Epithelial cell of proximal tubule (primary cell): Measurements from ENCODE around the gene VMAC. TPM values are rescaled to one million over a fixed set of nuclear protein-coding genes. Genes with fewer than 3 reads are reported as not detected.

Experiments used
- DNase-seq: peaks from one replicate; pipeline ENCODE4 v3.0.0-alpha.2; 2011; ENCODE audit warnings: low read depth
- H3K4me3 ChIP-seq: 2 replicates; pipeline ENCODE4 v1.5.1; 2011; ENCODE audit warnings: low read depth, mild to moderate bottlenecking, low read length
- total RNA-seq: library from RNA; depleted of rRNA; stranded (reverse); fragments of >200 nt; gene quantifications from 2 replicates; pipeline ENCODE4 v1.2.3, GENCODE V29; 2015
- TF ChIP-seq, protein P1 (sequence below): conservative IDR thresholded peaks from 2 replicates; pipeline ENCODE4 v1.5.1; 2012; ENCODE audit warnings: low read depth, mild to moderate bottlenecking, low read length

Gene VMAC
- total RNA-seq, 1 donor from 2014 or later, result 2.2 TPM

GRCh38 chr19:5925830-5926427 is 21.3 kb downstream of the VMAC start:
- no peak for DNase-seq
- no peak overlapping the region for H3K4me3 ChIP-seq
- TF ChIP-seq, protein P1, sequence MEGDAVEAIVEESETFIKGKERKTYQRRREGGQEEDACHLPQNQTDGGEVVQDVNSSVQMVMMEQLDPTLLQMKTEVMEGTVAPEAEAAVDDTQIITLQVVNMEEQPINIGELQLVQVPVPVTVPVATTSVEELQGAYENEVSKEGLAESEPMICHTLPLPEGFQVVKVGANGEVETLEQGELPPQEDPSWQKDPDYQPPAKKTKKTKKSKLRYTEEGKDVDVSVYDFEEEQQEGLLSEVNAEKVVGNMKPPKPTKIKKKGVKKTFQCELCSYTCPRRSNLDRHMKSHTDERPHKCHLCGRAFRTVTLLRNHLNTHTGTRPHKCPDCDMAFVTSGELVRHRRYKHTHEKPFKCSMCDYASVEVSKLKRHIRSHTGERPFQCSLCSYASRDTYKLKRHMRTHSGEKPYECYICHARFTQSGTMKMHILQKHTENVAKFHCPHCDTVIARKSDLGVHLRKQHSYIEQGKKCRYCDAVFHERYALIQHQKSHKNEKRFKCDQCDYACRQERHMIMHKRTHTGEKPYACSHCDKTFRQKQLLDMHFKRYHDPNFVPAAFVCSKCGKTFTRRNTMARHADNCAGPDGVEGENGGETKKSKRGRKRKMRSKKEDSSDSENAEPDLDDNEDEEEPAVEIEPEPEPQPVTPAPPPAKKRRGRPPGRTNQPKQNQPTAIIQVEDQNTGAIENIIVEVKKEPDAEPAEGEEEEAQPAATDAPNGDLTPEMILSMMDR, result no peak

GRCh38 chr19:5926641-5927440 is 22.2 kb downstream of the VMAC start:
- DNase-seq, result no peak
- TF ChIP-seq, protein P1, result no peak
- H3K4me3 ChIP-seq, result no peak overlapping the region

DNA sequence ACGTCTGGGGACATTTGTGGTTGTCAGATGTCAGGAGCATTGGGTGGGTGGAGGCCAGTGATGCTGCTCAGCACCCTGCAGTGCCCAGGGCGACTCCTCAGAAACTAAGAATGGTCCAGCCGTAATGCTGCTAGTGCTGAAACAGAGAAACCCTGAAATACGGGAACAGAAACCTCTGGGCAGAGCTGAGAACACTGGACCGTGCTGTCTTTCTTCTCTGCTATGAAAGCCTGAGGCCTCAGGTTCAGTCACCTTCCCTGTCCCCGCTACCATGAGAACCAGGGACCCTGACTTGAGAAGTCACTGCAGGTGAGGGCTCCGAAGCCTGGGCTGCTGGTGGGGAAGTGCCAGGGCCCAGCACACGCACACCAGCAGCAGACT is 22.8 kb downstream of the VMAC start:
- no peak for DNase-seq
- no peak overlapping the region for H3K4me3 ChIP-seq
- TF ChIP-seq, protein P1, result no peak

GRCh38 chr19:5929179-5929578 is 24.5 kb downstream of the VMAC start:
- TF ChIP-seq, protein P1, result no peak
- no peak for DNase-seq
- no peak overlapping the region for H3K4me3 ChIP-seq

DNA sequence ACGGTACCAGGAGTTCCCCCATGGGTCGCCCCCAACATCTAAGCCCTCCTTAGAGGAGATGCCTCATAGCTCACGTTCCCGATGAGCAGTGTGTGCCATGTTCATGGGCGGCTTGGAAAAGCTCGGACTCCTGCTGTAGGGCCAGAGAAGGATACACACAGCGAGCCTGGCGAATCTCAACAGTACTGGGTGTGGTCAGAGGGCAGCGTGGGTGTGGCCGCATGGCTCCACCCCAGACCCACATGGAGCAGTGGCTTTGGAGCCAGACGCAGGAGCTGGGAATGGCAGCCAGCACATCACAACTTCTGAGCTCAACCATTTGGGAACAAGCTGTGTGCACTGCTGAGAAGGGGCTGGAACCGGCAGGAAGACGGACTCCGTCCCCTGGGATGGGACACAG is 25.0 kb downstream of the VMAC start:
- TF ChIP-seq, protein P1, result no peak
- no peak for DNase-seq
- no peak overlapping the region for H3K4me3 ChIP-seq

- no peak overlapping the region for H3K4me3 ChIP-seq
- TF ChIP-seq, protein P1, result no peak
- no peak for DNase-seq
These were observed 26.6 kb downstream of the VMAC start for GRCh38 chr19:5931251-5931650.
